ENCODE results near the gene OR9K2.
A peak's percentile ranks its signal among the peaks of the same experiment; 100 is the strongest.
"Not testable (repeated sequence)": the region's sequence is repeated elsewhere in the genome, so short reads cannot be mapped to it uniquely, and the experiment has no call there.

OR9K2 gene, protein sequence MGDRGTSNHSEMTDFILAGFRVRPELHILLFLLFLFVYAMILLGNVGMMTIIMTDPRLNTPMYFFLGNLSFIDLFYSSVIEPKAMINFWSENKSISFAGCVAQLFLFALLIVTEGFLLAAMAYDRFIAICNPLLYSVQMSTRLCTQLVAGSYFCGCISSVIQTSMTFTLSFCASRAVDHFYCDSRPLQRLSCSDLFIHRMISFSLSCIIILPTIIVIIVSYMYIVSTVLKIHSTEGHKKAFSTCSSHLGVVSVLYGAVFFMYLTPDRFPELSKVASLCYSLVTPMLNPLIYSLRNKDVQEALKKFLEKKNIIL

DNA sequence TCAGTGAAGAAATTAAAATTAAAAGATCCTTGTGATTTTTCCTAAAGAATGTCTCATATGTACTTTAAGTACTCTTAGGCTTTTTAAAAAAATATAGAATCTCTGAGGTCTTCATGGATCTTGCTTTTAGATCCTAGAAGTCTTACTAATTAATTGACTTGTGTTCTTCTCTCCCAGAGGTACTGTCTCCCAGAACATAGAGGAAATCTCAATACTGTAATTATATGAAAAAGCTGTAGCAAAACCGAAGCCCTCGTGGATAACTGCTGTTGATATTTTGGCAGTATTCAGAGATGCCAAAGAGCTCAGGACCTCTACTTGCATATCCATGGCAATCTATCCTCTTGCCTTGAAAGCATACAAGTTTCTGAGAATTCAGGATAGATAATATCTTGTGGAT is at the start of gene OR9K2:
OR9K2 (plus strand) TSS at position 301 of the 400 bp plus-strand sequence. CDS start 3,429 bp downstream, outside the sequence.
- no peak for DNase-seq (ENCODE audit: low read depth)

- DNase-seq (ENCODE audit: low read depth): no peak
Measured at GRCh38 chr12:55092579-55092978, 33.6 kb upstream of the OR9K2 start.

- no peak for DNase-seq (ENCODE audit: low read depth)
Measured at GRCh38 chr12:55112378-55112875, 13.8 kb upstream of the OR9K2 start.

GRCh38 chr12:55116152-55116551 is 10.1 kb upstream of the OR9K2 start:
- no peak for DNase-seq (ENCODE audit: low read depth)

DNA sequence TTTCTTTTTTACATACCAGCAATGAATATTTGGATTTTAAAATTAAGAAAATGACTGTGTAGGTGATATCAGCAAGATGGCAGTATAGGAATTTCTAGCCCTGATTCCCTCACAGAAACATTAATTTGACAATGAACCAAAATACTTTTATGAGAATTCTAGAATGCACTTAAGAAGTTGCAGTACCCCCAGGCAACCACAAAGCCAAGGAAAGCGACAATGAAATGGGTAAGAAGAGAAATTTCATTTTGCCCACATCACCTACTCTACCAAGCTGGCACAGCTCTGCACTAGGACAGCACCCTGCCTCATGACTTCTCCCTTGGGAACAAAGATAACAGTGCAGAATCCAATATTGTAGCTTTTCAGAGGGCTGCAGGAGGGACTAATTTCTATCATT is 6.6 kb downstream of the OR9K2 start:
- DNase-seq (ENCODE audit: low read depth): no peak

- DNase-seq (ENCODE audit: low read depth): peak; percentile 2
Measured at GRCh38 chr12:55142669-55143565, 16.7 kb downstream of the OR9K2 start.

DNA sequence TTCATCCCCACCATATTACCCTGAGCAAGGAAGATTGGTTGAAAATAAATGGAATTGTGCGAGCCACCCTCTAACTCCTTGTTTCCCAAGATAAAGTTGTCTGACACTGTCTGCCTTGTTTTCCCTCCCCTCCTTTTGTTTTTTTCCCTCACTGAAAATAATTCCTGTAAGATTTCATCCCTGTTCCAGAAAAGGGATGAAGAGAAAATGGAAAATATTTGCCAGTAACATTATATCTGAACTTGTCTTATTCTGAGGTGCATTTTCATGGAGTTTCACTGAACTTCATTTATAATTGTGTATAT is 17.3 kb downstream of the OR9K2 start:
- no peak for DNase-seq (ENCODE audit: low read depth)

DNA sequence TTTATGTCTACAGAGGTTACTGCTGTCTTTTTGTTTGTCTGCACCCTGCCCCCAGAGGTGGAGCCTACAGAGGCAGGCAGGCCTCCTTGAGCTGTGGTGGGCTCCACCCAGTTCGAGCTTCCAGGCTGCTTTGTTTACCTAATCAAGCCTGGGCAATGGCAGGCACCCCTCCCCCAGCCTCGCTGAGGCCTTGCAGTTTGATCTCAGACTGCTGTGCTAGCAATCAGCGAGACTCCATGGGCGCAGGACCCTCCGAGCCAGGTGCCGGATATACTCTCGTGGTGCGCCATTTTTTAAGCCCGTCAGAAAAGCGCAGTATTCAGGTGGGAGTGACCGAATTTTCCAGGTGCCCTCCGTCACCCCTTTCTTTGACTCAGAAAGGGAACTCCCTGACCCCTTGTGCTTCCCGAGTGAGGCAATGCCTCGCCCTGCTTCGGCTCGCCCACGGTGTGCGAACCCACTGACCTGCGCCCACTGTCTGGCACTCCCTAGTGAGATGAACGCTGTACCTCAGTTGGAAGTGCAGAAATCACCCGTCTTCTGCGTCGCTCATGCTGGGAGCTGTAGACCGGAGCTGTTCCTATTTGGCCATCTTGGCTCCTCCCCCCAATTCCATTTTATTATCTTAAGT is 40.9 kb downstream of the OR9K2 start:
- DNase-seq (ENCODE audit: low read depth): not testable (repeated sequence)

DNA sequence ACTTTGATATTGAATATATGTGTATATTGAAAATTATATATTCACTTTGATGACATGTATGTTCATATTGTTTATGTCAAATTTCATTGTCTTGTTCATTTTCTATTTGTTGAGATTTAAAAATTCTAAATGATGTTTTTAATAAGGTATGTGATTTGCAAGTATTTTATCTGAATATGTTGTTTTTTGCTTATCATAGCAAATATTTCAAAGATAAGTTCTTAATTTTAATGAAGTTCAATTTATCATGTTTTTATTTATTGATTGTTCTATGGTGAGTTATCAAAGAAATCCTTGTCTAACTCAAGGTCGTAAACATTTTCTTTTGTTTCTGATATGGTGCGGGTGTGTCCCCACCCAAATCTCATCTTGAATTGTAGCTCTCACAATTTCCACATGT is 45.2 kb downstream of the OR9K2 start:
- no peak for DNase-seq (ENCODE audit: low read depth)

GRCh38 chr12:55171846-55172245 is 45.6 kb downstream of the OR9K2 start:
- DNase-seq (ENCODE audit: low read depth): not testable (repeated sequence)

- no peak for DNase-seq (ENCODE audit: low read depth)
Measured at GRCh38 chr12:55172686-55173085, 46.5 kb downstream of the OR9K2 start.

GRCh38 chr12:55173456-55173855 is 47.2 kb downstream of the OR9K2 start:
- DNase-seq (ENCODE audit: low read depth): no peak
